Ishikawa (cell line): ENCODE measurements around the gene PCSK1.

Source experiments
- CEBPB ChIP-seq: IDR thresholded peaks from 2 replicates; pipeline ENCODE4 v1.6.1; 2012
- CREB1 ChIP-seq: IDR thresholded peaks from 2 replicates; pipeline ENCODE4 v1.6.1; 2012; ENCODE audit warnings: low read depth
- EGR1 ChIP-seq: IDR thresholded peaks from 2 replicates; pipeline ENCODE4 v1.6.1; 2012
- EP300 ChIP-seq: IDR thresholded peaks from 2 replicates; pipeline ENCODE4 v1.6.1; 2012; ENCODE audit warnings: borderline replicate concordance
- FOXM1 ChIP-seq: IDR thresholded peaks from 2 replicates; pipeline ENCODE4 v1.6.1; 2012; ENCODE audit warnings: low read depth, borderline replicate concordance
- MAX ChIP-seq: IDR thresholded peaks from 2 replicates; pipeline ENCODE4 v1.6.1; 2012
- NFIC ChIP-seq: IDR thresholded peaks from 2 replicates; pipeline ENCODE4 v1.6.1; 2012
- RAD21 ChIP-seq: IDR thresholded peaks from 2 replicates; pipeline ENCODE4 v1.6.1; 2012; ENCODE audit warnings: low read depth
- REST ChIP-seq: IDR thresholded peaks from 2 replicates; pipeline ENCODE4 v1.6.1; 2012; ENCODE audit warnings: low read depth, mild to moderate bottlenecking
- TAF1 ChIP-seq: IDR thresholded peaks from 2 replicates; pipeline ENCODE4 v1.6.1; 2012; ENCODE audit warnings: low read depth, mild to moderate bottlenecking
- TCF12 ChIP-seq: IDR thresholded peaks from 2 replicates; pipeline ENCODE4 v1.6.1; 2012; ENCODE audit warnings: low read depth
- TEAD4 ChIP-seq: IDR thresholded peaks from 2 replicates; pipeline ENCODE4 v1.6.1; 2012
- YY1 ChIP-seq: IDR thresholded peaks from 2 replicates; pipeline ENCODE4 v1.6.1; 2012; ENCODE audit warnings: low read depth
- ZBTB7A ChIP-seq: IDR thresholded peaks from 2 replicates; pipeline ENCODE4 v1.6.1; 2012; ENCODE audit warnings: low read depth
- TF ChIP-seq, protein P1 (sequence below): IDR thresholded peaks from 2 replicates; pipeline ENCODE4 v1.6.1; 2012

PCSK1 gene

DNA sequence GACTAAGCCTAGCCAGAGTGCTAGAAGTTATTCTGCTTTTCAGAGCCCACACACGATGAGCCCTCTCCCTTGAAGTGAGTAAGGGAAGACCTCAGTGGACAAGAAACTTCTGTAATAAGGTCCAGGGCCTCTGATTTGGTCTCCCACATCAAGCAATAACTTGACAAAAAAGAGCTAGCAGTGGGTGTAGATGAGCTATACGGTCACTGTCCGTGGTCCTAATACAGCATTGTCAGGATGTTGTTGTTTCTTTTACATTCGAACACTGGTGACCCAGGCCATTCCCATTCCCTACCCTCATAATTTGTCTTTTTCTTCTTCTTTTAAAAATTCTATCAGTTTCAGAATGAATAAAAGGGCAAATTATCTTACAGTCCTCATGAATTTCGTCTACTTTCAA lies 5.2 kb downstream of the PCSK1 start:
- TF ChIP-seq TCF12 (no peak), CREB1 (no peak), REST (peak; percentile 81)

DNA sequence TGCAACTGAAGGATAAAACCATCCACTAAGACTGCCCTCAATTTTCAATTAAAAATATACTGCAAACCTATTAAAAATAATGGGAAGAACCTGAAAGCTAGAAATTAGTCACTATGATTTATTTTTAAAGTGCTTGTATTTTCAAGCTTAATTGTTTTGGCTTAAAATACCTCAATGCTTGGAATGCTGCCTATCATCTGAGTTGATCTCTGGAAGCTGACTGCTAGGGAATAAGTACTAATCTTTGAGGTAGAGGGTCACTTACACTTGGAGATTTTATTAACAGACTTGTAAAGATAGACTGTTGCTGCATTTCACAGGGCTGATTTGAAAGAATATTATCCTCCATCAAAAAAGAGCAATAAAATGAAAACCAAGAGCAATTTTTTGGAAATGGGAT lies 6.2 kb downstream of the PCSK1 start:
- no peak for TF ChIP-seq TEAD4

DNA sequence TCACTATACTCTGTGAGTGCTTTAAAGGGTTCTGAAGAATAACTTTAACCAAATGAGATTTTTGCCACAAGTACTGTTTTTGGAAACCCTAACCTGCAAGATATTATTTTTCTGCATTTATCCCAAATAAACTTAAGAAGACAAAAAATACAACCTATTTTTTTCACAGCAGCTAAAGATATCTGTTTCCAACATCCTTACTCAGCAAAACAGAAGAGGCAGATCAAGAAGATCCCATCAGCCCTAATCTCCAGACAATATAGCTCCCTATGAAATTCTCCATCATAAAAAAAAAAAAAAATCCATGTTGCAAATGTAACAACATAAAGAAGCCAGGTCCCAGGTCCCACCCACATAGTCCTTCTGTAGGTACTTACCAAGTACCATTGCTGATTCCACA lies 7.6 kb downstream of the PCSK1 start:
- TF ChIP-seq ZBTB7A, result no peak
- no peak for TF ChIP-seq YY1
- TF ChIP-seq, protein P1, sequence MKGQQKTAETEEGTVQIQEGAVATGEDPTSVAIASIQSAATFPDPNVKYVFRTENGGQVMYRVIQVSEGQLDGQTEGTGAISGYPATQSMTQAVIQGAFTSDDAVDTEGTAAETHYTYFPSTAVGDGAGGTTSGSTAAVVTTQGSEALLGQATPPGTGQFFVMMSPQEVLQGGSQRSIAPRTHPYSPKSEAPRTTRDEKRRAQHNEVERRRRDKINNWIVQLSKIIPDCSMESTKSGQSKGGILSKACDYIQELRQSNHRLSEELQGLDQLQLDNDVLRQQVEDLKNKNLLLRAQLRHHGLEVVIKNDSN, result no peak
- no peak for TF ChIP-seq EGR1
- no peak for TF ChIP-seq FOXM1
- no peak for TF ChIP-seq MAX

DNA sequence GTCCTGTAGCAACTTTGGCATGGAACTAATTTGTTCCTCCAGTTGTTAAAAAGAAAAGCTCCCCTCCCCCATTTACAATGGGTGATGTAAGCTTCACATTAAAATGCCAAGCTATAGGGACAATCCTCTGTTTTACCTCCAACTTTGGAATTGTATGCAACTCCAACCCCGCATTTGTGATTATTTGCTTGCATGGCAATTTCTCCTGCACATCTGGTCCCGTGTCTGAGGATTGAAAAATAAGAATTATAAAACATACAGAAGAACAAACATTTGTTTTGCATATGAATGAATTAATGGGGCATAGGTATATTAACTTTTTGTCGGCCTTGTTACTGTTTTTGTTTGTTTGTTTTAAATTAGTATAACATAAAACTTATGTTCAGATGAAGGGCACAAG lies 17.2 kb downstream of the PCSK1 start:
- TF ChIP-seq TCF12, result no peak
- no peak for TF ChIP-seq ZBTB7A
- TF ChIP-seq CREB1, result no peak
- no peak for TF ChIP-seq EP300
- TF ChIP-seq NFIC, result no peak
- no peak for TF ChIP-seq FOXM1
- TF ChIP-seq CEBPB, result no peak
- TF ChIP-seq RAD21, result no peak
- no peak for TF ChIP-seq YY1
- TF ChIP-seq EGR1, result no peak

- no peak for TF ChIP-seq TCF12
Measured at GRCh38 chr5:96412868-96413449, 20.1 kb downstream of the PCSK1 start.

DNA sequence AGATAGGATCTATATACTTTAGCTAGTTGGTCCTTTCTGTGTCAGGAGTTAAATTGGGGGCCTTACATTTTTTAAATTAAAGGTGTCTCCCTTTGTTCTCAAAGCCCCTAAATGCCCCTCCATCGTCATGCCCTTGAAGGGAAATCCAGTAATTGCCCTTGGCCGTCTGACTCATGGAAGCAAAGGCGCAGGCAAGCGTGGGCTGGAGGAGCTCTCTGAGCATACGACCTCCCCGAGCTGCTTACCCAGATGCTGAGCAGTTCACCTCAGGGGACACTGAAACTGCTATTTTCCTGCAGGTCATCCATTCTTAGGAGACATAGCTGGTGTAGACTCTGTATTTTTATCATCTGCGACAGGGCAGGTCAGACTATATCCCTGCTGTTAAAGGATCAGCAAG lies 23.0 kb downstream of the PCSK1 start:
- no peak for TF ChIP-seq EGR1
- no peak for TF ChIP-seq CREB1
- no peak for TF ChIP-seq EP300
- TF ChIP-seq YY1, result no peak
- TF ChIP-seq FOXM1, result no peak
- TF ChIP-seq REST, result no peak
- no peak for TF ChIP-seq TEAD4
- TF ChIP-seq, protein P1, result no peak
- no peak for TF ChIP-seq TCF12
- no peak for TF ChIP-seq ZBTB7A
- TF ChIP-seq CEBPB, result no peak

- TF ChIP-seq TAF1 (no peak), ZBTB7A (no peak), EP300 (no peak), NFIC (no peak), TEAD4 (no peak), RAD21 (no peak), FOXM1 (no peak), REST (no peak), CREB1 (no peak), MAX (no peak), EGR1 (no peak), YY1 (no peak), CEBPB (no peak)
- TF ChIP-seq, protein P1, result no peak
Measured at GRCh38 chr5:96408841-96409538, 24.1 kb downstream of the PCSK1 start.
